Stomach (tissue), 9 donors: ENCODE measurements around the gene RAPGEF3. TPM values are rescaled to one million over a fixed set of nuclear protein-coding genes. Genes with fewer than 3 reads are reported as not detected.

Experiments used
- DNase-seq, 2 donors: peaks; one replicate each; pipeline versions ENCODE4 v3.0.0 to v3.0.0-alpha.2; 2013 to 2019
- H3K27ac ChIP-seq, 5 donors: fragments of 200-600 bp in 4 of 5; sonication (generic) in 4 of 5; one replicate each; pipeline ENCODE4 v1.5.1; 2013 to 2019; ENCODE audit warnings: mild to moderate bottlenecking in 1 of 5, moderate library complexity in 1 of 5
- H3K27me3 ChIP-seq, 3 donors: fragments of 200-600 bp; sonication (generic); one replicate each; pipeline ENCODE4 v1.5.1; 2017 to 2019; ENCODE audit warnings: mixed run types in 1 of 3
- H3K36me3 ChIP-seq, 4 donors: fragments of 200-600 bp; sonication (generic); 1 replicate in 3 of 4; 2 replicates in 1 of 4; pipeline ENCODE4 v1.5.1; 2016 to 2019
- H3K4me1 ChIP-seq, 4 donors: fragments of 200-600 bp; sonication (generic); one replicate each; pipeline ENCODE4 v1.5.1; 2016 to 2019
- H3K4me3 ChIP-seq, 4 donors: fragments of 200-600 bp; sonication (generic) in 3 of 4; one replicate each; pipeline ENCODE4 v1.5.1; 2016 to 2019; ENCODE audit warnings: mild to moderate bottlenecking in 1 of 4
- H3K9me3 ChIP-seq, 4 donors: fragments of 200-600 bp; sonication (generic); one replicate each; pipeline ENCODE4 v1.5.1; 2016 to 2019
- EP300 ChIP-seq: sonication (generic); formaldehyde crosslinking; IDR thresholded peaks from one replicate; pipeline ENCODE4 v1.6.1; 2017; ENCODE audit warnings: antibody characterized with exemption
- POLR2A ChIP-seq, 4 donors: fragments of 450-650 bp; IDR thresholded peaks; one replicate each; pipeline ENCODE4 v1.6.1; 2016; ENCODE audit warnings: antibody characterized with exemption in 4 of 4, control low read depth in 2 of 4, mild to moderate bottlenecking in 1 of 4, moderate library complexity in 1 of 4
- POLR2AphosphoS5 ChIP-seq, 3 donors: sonication (generic); formaldehyde crosslinking; IDR thresholded peaks; one replicate each; pipeline ENCODE4 v1.6.1; 2016; ENCODE audit warnings: antibody characterized with exemption in 3 of 3
- WGBS, 5 donors: extraction: QIAGEN DNeasy Blood & Tissue Kit in 3 of 5; methylation state at CpG; one replicate each; pipeline versions ENCODE4 v1.1.5 to v1.1.7; 2013 to 2018; 5-methylcytosine and 5-hydroxymethylcytosine counted together
- intact Hi-C: fragments of 100-400 bp; cut with DNase I; formaldehyde crosslinking; loops from one replicate; pipeline ENCODE4 v1.15.1; 2023; ENCODE audit warnings: low total_unique reads
- polyA plus RNA-seq, 3 donors: library from polyadenylated mRNA; stranded (reverse); fragments of 200-250 nt; gene quantifications; one replicate each; pipeline ENCODE4 v1.2.3, GENCODE V29; 2013
- total RNA-seq, 5 donors: library from RNA; depleted of rRNA; stranded (reverse); fragments of >200 nt; gene quantifications; one replicate each; pipeline versions ENCODE4 v1.1.0 to v1.2.3, GENCODE V29; 2014 to 2016
- TF ChIP-seq, protein P1 (sequence below), 7 experiments: fragments of 450-650 bp in 4 of 7; fragments of 200-600 bp in 3 of 7; sonication (generic) in 3 of 7; IDR thresholded peaks; one replicate each; pipeline ENCODE4 v1.5.1; 2016 to 2019; ENCODE audit warnings: antibody characterized with exemption in 7 of 7, control low read depth in 2 of 7, mild to moderate bottlenecking in 1 of 7
- donor health status: healthy with polysubstance abuse.
- donor health status: Bipolar disorder and iron deficiency.
- donor health status: healthy.

RAPGEF3 gene
- total and polyA plus RNA-seq, 8 donors = 15.9 to 114 (median 23.9) TPM

DNA sequence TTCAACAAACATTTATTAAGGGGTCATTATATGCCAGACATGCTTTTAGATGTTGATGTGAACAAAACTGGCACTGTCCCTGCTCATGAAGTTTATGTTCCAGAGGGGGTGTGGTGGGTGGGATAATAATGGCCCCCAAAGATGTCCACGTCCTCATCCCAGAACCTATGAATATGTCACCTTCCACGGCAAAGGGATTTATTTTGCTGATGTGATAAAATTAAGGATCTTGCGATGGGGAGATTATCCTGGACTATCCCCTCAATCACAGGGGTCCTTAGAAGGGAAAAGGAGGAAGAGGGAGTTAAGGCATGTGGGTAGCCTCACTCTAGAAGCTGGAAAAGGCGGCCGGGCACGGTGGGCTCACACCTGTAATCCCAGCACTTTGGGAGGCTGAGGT lies 12.6 kb upstream of the RAPGEF3 start:
- WGBS, 5 donors = 88 to 91% (median 90%) methylated on average over 6 of the region's 6 CpGs
- H3K27ac ChIP-seq = no peak overlapping the region
- TF ChIP-seq EP300 (no peak), POLR2AphosphoS5 (IDR thresholded peaks at IDR 0.05) (no peak), POLR2A (IDR thresholded peaks at IDR 0.05) (no peak)
- TF ChIP-seq, protein P1, sequence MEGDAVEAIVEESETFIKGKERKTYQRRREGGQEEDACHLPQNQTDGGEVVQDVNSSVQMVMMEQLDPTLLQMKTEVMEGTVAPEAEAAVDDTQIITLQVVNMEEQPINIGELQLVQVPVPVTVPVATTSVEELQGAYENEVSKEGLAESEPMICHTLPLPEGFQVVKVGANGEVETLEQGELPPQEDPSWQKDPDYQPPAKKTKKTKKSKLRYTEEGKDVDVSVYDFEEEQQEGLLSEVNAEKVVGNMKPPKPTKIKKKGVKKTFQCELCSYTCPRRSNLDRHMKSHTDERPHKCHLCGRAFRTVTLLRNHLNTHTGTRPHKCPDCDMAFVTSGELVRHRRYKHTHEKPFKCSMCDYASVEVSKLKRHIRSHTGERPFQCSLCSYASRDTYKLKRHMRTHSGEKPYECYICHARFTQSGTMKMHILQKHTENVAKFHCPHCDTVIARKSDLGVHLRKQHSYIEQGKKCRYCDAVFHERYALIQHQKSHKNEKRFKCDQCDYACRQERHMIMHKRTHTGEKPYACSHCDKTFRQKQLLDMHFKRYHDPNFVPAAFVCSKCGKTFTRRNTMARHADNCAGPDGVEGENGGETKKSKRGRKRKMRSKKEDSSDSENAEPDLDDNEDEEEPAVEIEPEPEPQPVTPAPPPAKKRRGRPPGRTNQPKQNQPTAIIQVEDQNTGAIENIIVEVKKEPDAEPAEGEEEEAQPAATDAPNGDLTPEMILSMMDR (IDR thresholded peaks at IDR 0.05) = no peak
- DNase-seq = no peak
- no peaks in the 10 kb centered on the region for H3K36me3 ChIP-seq
- H3K4me3 ChIP-seq = no peak overlapping the region
- intact Hi-C loops = no loop called here
- no peaks in the 10 kb centered on the region for H3K9me3 ChIP-seq
- no peaks in the 10 kb centered on the region for H3K27me3 ChIP-seq
- H3K4me1 ChIP-seq = peaks cover 15 to 56% (median 38%) of the 10 kb centered on the region in 4 donors

DNA sequence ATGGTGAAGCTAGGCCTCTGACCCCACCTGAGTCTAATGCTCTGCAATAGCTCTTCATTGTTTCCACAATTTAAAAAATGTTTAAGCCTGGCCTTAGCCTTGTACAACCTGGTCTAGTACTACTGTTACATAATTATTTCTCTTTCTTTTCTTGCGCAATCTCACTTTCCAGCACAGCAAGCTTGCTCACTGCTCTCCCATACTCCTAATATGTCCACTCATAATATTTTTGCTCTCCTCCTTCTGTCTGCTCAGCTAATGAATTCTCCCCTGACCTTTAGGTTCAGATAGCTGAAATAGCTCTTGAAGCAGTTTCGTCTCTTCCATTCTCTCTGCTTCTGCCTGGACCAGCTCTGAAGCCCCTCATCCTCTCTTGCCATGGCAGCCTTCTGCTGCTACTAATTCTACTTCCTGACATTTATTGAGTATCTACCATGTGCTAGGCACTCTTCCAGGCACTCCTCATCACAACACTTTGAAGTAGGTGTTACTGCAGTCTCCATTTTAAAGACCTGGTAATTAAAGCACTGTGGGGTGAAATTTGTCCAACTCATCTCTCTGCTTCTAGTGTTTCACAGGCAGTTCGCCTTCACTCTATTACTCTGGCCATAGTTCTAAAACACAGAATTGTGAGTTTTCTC lies 11.5 kb upstream of the RAPGEF3 start:
- intact Hi-C loops = no loop called here
- Histone ChIP-seq H3K27me3 (no peaks in the 10 kb centered on the region), H3K4me1 (peaks cover 9 to 56% (median 27%) of the 10 kb centered on the region in 4 donors), H3K36me3 (no peaks in the 10 kb centered on the region), H3K4me3 (no peak overlapping the region), H3K9me3 (no peaks in the 10 kb centered on the region), H3K27ac (peak overlapping the region in 1 of 5 donors; percentile 26)
- DNase-seq = no peak
- 77 to 94% (median 93%) methylated on average over 3 of the region's 3 CpGs for WGBS, 5 donors
- TF ChIP-seq POLR2AphosphoS5 (IDR thresholded peaks at IDR 0.05) (no peak), EP300 (no peak), POLR2A (IDR thresholded peaks at IDR 0.05) (no peak)
- TF ChIP-seq, protein P1 (IDR thresholded peaks at IDR 0.05) = no peak

- Histone ChIP-seq H3K27ac (no peak overlapping the region), H3K4me1 (peaks cover 4 to 51% (median 19%) of the 10 kb centered on the region in 4 donors), H3K27me3 (no peaks in the 10 kb centered on the region), H3K36me3 (no peaks in the 10 kb centered on the region), H3K9me3 (no peaks in the 10 kb centered on the region), H3K4me3 (no peak overlapping the region)
- intact Hi-C loops = loop anchor here (10.0 kb wide), 1 partner anchor 55 kb away; no protein-coding TSS in a partner anchor
- 75 to 82% (median 78%) methylated on average over 4 of the region's 4 CpGs for WGBS, 5 donors
- DNase-seq = no peak
- TF ChIP-seq EP300 (no peak), POLR2AphosphoS5 (IDR thresholded peaks at IDR 0.05) (no peak), POLR2A (IDR thresholded peaks at IDR 0.05) (no peak)
- TF ChIP-seq, protein P1 (IDR thresholded peaks at IDR 0.05) = no peak
These were observed 10.8 kb upstream of the RAPGEF3 start for GRCh38 chr12:47769234-47770085.

DNA sequence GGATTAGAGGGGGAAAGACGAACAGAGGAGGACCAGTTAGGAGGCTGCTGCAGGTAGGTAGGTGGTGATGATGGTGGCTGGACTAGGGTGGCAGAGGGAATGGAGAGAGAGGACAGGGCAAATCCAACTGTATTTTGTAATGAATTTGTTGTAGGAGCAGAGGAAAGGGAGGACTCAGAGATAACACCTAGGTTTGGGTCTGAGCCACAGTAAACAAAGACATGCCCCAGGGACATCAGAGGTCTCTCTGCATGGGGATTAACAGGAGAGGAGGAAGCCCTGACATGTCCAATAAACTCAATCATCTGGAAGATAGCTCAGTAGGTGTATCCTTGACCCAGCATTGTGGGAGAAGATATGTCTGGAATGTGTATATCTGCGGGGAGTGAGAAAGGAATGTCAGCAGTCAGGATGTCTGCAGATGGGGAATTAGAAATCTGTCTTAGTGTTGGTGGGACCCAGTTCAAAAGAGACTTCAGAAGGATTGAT lies 9.7 kb upstream of the RAPGEF3 start:
- TF ChIP-seq, protein P1 (IDR thresholded peaks at IDR 0.05) = no peak
- TF ChIP-seq POLR2A (IDR thresholded peaks at IDR 0.05) = no peak
- TF ChIP-seq EP300 = no peak
- TF ChIP-seq POLR2AphosphoS5 (IDR thresholded peaks at IDR 0.05) = no peak
- intact Hi-C loops = loop anchor here (10.0 kb wide), 1 partner anchor 54 kb away; no protein-coding TSS in a partner anchor

More for the DNA sequence above, 9.7 kb upstream of the RAPGEF3 start:
- no peaks in the 10 kb centered on the region for H3K27me3 ChIP-seq
- WGBS, 5 donors = 59 to 73% (median 64%) methylated on average over 2 of the region's 2 CpGs
- H3K4me3 ChIP-seq = no peak overlapping the region
- no peaks in the 10 kb centered on the region for H3K9me3 ChIP-seq
- no peak for DNase-seq
- H3K36me3 ChIP-seq = no peaks in the 10 kb centered on the region
- H3K27ac ChIP-seq = no peak overlapping the region
- H3K4me1 ChIP-seq = peaks cover 0 to 47% (median 10%) of the 10 kb centered on the region in 4 donors
